ENCODE data around the gene QRFP.

DNA sequence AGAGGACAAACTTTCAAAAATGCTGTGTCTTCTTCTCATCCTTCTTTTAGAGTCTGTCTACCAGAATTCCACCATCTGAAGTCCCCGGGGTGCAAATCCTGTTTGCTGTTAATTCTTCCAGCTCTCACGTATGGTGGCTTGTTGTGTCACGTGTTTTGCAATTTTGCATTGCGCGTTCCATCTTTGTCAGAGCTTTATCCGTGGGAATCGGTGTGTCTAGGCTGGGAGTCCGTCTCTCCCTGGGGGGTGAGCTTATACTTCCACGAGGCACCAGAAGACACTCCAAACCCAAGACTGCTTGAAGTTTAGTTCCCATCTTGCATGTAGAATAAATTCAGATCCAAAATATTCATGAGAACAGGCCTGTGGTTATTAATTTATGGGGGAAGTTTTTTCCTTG is 48.6 kb upstream of the QRFP start:
- TF ChIP-seq, protein P1, sequence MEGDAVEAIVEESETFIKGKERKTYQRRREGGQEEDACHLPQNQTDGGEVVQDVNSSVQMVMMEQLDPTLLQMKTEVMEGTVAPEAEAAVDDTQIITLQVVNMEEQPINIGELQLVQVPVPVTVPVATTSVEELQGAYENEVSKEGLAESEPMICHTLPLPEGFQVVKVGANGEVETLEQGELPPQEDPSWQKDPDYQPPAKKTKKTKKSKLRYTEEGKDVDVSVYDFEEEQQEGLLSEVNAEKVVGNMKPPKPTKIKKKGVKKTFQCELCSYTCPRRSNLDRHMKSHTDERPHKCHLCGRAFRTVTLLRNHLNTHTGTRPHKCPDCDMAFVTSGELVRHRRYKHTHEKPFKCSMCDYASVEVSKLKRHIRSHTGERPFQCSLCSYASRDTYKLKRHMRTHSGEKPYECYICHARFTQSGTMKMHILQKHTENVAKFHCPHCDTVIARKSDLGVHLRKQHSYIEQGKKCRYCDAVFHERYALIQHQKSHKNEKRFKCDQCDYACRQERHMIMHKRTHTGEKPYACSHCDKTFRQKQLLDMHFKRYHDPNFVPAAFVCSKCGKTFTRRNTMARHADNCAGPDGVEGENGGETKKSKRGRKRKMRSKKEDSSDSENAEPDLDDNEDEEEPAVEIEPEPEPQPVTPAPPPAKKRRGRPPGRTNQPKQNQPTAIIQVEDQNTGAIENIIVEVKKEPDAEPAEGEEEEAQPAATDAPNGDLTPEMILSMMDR (IDR thresholded peaks at IDR 0.05), result no peak
- TF ChIP-seq POLR2A (IDR thresholded peaks at IDR 0.05), result no peak
